Karpas-422 (cell line): ENCODE data around the gene CROCC2. TPM values are rescaled to one million over a fixed set of nuclear protein-coding genes. Genes with fewer than 3 reads are reported as not detected.

Experiments
- DNase-seq: peaks from one replicate; pipeline ENCODE4 v3.0.0-alpha.2; 2015
- H2AFZ ChIP-seq: fragments of 200-600 bp; sonication (generic); 2 replicates; pipeline ENCODE4 v1.6.1; 2014; ENCODE audit warnings: antibody characterized with exemption, low read length, mixed read lengths
- H3K27ac ChIP-seq: fragments of 200-600 bp; sonication (generic); 2 replicates; pipeline ENCODE4 v1.5.1; 2014; ENCODE audit warnings: mild to moderate bottlenecking, low read length, moderate library complexity
- H3K27me3 ChIP-seq: fragments of 200-600 bp; sonication (generic); 2 replicates; pipeline ENCODE4 v1.6.1; 2014; ENCODE audit warnings: low read length, mixed read lengths
- H3K36me3 ChIP-seq: fragments of 200-600 bp; sonication (generic); 2 replicates; pipeline ENCODE4 v1.6.1; 2014; ENCODE audit warnings: low read length, mixed read lengths; ENCODE audit not compliant: insufficient read depth
- H3K4me1 ChIP-seq: fragments of 200-600 bp; sonication (generic); 2 replicates; pipeline ENCODE4 v1.6.1; 2014; ENCODE audit warnings: mild to moderate bottlenecking, low read length, mixed read lengths
- H3K4me2 ChIP-seq: fragments of 200-600 bp; sonication (generic); 2 replicates; pipeline ENCODE4 v1.6.1; 2014; ENCODE audit warnings: low read length, low read depth, mild to moderate bottlenecking; ENCODE audit not compliant: poor library complexity, severe bottlenecking
- H3K4me3 ChIP-seq: fragments of 200-600 bp; sonication (generic); 2 replicates; pipeline ENCODE4 v1.5.1; 2014; ENCODE audit warnings: mild to moderate bottlenecking, antibody characterized with exemption, low read length, mixed read lengths
- H3K79me2 ChIP-seq: fragments of 200-600 bp; sonication (generic); 2 replicates; pipeline ENCODE4 v1.6.1; 2014; ENCODE audit warnings: mild to moderate bottlenecking, low read length, mixed read lengths
- H3K9ac ChIP-seq: fragments of 200-600 bp; sonication (generic); 2 replicates; pipeline ENCODE4 v1.6.0; 2014; ENCODE audit warnings: low read length
- H3K9me2 ChIP-seq: fragments of 200-600 bp; sonication (generic), shearing (Covaris generic); replicated peaks from 2 replicates; pipeline ENCODE4 v1.6.0; 2014; ENCODE audit warnings: mild to moderate bottlenecking, low read length, moderate library complexity; ENCODE audit not compliant: insufficient read depth
- H3K9me3 ChIP-seq: fragments of 300-700, 200-600 bp; sonication (generic); 2 replicates; pipeline ENCODE4 v1.6.1; 2014; ENCODE audit warnings: low read length, mixed read lengths
- H4K20me1 ChIP-seq: fragments of 200-600 bp; sonication (generic); 2 replicates; pipeline ENCODE4 v1.6.1; 2014; ENCODE audit warnings: mild to moderate bottlenecking, antibody characterized with exemption, low read length, low read depth; ENCODE audit not compliant: insufficient read depth
- total RNA-seq: library from RNA; depleted of rRNA; stranded (reverse); fragments of >200 nt; shearing (Covaris generic); gene quantifications from 2 replicates; pipeline ENCODE4 v1.2.3, GENCODE V29; 2014; ENCODE audit warnings: low replicate concordance; rRNA removed

Gene CROCC2
- total RNA-seq, 1 experiment from 2014 or later, result not detected

GRCh38 chr2:241038374-241039180 lies 132.4 kb downstream of the CROCC2 start:
- Histone ChIP-seq H3K36me3 (no peaks in the 10 kb centered on the region), H3K4me2 (peak overlapping the region; percentile 72), H3K79me2 (no peaks in the 10 kb centered on the region), H3K4me3 (no peak overlapping the region; the same call in 1 of the 2 replicates), H3K27me3 (peaks cover 2% of the 10 kb centered on the region; the same call in 1 of the 2 replicates), H3K27ac (no peak overlapping the region), H3K4me1 (peaks cover 85% of the 10 kb centered on the region), H3K9me2 (no peaks in the 10 kb centered on the region), H4K20me1 (0 out of 2 replicates have a peak, but pooled peaks cover 4% of the 10 kb centered on the region), H3K9me3 (no peaks in the 10 kb centered on the region), H3K9ac (peak overlapping the region; percentile 28; the same call in 1 of the 2 replicates), H2AFZ (no peak overlapping the region)
- DNase-seq, result no peak

GRCh38 chr2:241039416-241039815 lies 133.3 kb downstream of the CROCC2 start:
- no peaks in the 10 kb centered on the region for H3K9me3 ChIP-seq
- 0 out of 2 replicates have a peak overlapping the region, but pooled peaks have one; percentile 28 for H3K9ac ChIP-seq
- no peak overlapping the region for H3K4me2 ChIP-seq
- H3K9me2 ChIP-seq, result no peaks in the 10 kb centered on the region
- no peaks in the 10 kb centered on the region for H3K36me3 ChIP-seq
- no peak overlapping the region for H2AFZ ChIP-seq
- H3K4me1 ChIP-seq, result peaks cover 91% of the 10 kb centered on the region
- peaks cover 2% of the 10 kb centered on the region; the same call in 1 of the 2 replicates for H3K27me3 ChIP-seq
- no peaks in the 10 kb centered on the region for H3K79me2 ChIP-seq
- no peak for DNase-seq
- 0 out of 2 replicates have a peak, but pooled peaks cover 4% of the 10 kb centered on the region for H4K20me1 ChIP-seq
- no peak overlapping the region for H3K4me3 ChIP-seq
- no peak overlapping the region for H3K27ac ChIP-seq

- Histone ChIP-seq H3K9me3 (no peaks in the 10 kb centered on the region), H3K9ac (peak overlapping the region; percentile 43), H3K4me3 (peak overlapping the region; percentile 19; the same call in 1 of the 2 replicates), H3K4me1 (peaks cover 86% of the 10 kb centered on the region), H4K20me1 (0 out of 2 replicates have a peak, but pooled peaks cover 4% of the 10 kb centered on the region), H3K9me2 (no peaks in the 10 kb centered on the region), H3K36me3 (no peaks in the 10 kb centered on the region), H3K27ac (peak overlapping the region; percentile 76), H3K4me2 (peak overlapping the region; percentile 55), H3K79me2 (no peaks in the 10 kb centered on the region), H2AFZ (no peak overlapping the region), H3K27me3 (peaks cover 2% of the 10 kb centered on the region; the same call in 1 of the 2 replicates)
- DNase-seq, result no peak
Measured at GRCh38 chr2:241040081-241040803, 134.1 kb downstream of the CROCC2 start.

GRCh38 chr2:241041589-241042158 lies 135.5 kb downstream of the CROCC2 start:
- Histone ChIP-seq H3K36me3 (no peaks in the 10 kb centered on the region), H3K27ac (peak overlapping the region; percentile 76), H3K4me3 (peak overlapping the region; percentile 19), H3K27me3 (peaks cover 2% of the 10 kb centered on the region; the same call in 1 of the 2 replicates), H3K79me2 (no peaks in the 10 kb centered on the region), H3K9me3 (no peaks in the 10 kb centered on the region), H4K20me1 (0 out of 2 replicates have a peak, but pooled peaks cover 4% of the 10 kb centered on the region), H2AFZ (no peak overlapping the region; the same call in 1 of the 2 replicates), H3K9me2 (no peaks in the 10 kb centered on the region), H3K9ac (peak overlapping the region; percentile 37), H3K4me1 (peaks cover 76% of the 10 kb centered on the region), H3K4me2 (peak overlapping the region; percentile 55)
- DNase-seq, result peak; percentile 71

Other genes with a start within 250 kb of the CROCC2 start
- not detected in 2 replicates for gene AQP12B, start 223.5 kb upstream of the CROCC2 start, total RNA-seq
- not detected in 2 replicates for gene AQP12A, start 214.5 kb upstream of the CROCC2 start, total RNA-seq
- gene KIF1A, start 86.1 kb upstream of the CROCC2 start, total RNA-seq, result not detected in 2 replicates
- gene AGXT, start 37.5 kb upstream of the CROCC2 start, total RNA-seq, result not detected in 2 replicates
- gene MAB21L4, start 10.2 kb upstream of the CROCC2 start, total RNA-seq, result not detected in 2 replicates
- gene SNED1, start 92.3 kb downstream of the CROCC2 start, total RNA-seq, result 1.9 and 25.3 TPM in 2 replicates
- 45.1 and 49.5 TPM in 2 replicates for gene MTERF4, start 196.0 kb downstream of the CROCC2 start, total RNA-seq
- gene PASK, start 243.1 kb downstream of the CROCC2 start, total RNA-seq, result 17.0 and 23.9 TPM in 2 replicates
- gene PPP1R7, start 244.1 kb downstream of the CROCC2 start, total RNA-seq, result 39.5 and 54.4 TPM in 2 replicates